GM21723 (cell line): ENCODE measurements around the gene STPG4.

Experiments
- ATAC-seq: cut with Tn5 transposase; IDR thresholded peaks from one replicate; pipeline ENCODE4 v1.9.1; 2021; ENCODE audit warnings: mild to moderate bottlenecking, moderate library complexity; ENCODE audit not compliant: unreplicated experiment

Gene STPG4

DNA sequence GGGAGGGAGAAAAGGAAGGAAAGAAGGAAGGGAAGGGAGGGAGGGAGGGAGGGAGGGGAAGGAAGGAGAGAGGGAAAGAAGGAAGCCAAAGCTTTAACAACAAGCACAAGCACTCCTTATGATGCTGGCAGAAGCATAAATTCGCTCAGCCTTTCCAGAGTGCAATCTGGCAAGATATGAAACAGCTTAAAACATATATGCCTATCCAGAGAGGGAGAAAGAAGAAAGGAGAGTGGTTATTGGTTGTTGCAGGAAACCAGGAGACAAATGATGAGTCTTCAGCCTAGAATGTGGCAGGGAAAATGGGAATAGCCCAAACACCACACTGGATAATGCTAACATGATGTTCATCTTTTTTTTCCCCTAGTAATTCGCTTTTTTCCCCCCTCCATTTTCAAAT, 64.0 kb downstream of the STPG4 start:
- no peak for ATAC-seq

DNA sequence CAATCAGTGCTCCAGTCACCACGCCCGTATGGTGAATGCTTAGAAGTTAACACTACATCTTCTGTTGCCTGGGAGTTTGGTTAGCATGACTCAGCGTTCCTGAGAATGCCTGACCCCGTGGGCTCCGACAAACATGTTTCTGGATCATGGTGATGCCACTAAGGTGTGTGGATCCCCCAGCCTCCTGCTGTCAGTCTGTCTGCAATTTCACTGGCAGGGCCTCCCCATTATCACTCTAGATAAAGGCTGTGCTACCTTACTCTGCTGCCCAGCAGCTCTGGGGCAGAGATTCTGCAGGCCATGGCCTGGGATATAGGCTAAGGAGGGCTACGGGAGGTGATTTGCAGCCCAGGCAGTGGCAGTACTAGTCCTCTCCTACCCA, 66.0 kb downstream of the STPG4 start:
- ATAC-seq: no peak

DNA sequence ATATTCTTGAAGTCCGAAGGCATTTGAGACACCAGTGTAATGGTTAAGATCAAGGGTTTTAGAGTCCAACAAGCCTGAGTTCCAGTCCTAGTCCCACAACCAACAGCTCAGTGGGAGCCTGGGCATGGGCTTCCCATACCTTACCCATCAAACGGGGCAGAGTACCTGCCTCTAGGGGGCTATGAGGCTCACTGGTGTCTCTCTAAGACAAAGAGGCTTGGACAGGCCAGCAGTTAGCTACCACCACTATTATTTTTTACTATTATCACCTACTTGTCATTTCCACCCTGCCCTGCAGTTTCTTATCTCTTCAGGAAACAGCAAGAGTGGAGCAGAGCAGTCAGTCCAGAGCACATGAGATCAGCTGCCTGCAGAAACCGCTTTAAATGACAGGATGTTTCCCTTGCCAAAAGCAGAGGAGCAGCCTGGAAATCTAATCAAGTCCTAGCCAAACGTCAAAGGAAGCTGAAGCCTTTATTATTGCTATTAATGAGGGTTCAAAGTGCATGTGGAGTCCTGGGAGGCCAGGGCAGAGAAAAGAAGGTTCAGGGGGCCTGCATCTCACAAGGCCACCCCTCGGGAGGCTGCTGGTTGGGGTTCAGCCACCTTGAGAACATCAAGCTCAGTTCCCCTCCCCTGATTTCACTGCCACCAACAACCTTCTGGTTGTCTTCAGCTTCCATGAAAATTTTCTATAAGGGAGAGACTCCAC, 66.6 kb downstream of the STPG4 start:
- ATAC-seq: no peak

DNA sequence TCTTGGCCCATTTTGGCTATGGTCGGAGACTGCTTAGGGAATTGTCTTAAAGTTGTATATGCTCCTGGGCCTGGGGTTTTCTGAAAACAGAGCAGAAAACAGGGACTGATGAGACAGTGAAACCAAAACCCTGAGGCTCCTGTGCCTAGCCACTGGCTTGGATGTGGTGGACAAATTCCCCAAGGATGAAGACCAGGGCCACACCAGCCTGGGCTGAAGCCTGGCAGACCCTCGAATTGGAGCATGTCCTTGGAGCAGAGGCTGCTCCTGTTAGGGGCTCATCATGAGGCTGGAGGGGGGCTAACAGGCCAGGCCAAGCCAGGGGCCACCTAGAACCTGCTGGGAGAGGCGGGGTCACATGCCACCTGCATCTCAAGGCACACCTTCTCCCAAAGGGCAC, 68.1 kb downstream of the STPG4 start:
- no peak for ATAC-seq

DNA sequence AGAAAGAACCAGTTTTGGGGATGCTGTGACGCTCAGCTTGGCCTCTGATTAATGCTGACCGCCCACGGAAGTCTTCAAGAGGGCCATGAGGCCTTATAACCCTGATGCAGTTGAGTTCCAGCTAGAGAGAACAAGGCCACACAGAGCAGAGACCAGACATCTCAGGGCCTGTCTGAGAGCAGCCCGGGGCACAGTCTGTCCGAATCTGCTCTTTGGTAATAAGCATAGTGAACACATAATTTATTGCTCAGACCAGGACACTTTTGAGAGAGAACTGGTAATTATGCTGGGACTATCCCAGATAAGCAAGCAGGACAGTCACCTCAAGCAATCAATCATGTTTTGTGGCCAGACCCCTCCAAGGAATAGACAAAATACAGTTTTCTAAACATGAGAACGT, 68.5 kb downstream of the STPG4 start:
- ATAC-seq: no peak

DNA sequence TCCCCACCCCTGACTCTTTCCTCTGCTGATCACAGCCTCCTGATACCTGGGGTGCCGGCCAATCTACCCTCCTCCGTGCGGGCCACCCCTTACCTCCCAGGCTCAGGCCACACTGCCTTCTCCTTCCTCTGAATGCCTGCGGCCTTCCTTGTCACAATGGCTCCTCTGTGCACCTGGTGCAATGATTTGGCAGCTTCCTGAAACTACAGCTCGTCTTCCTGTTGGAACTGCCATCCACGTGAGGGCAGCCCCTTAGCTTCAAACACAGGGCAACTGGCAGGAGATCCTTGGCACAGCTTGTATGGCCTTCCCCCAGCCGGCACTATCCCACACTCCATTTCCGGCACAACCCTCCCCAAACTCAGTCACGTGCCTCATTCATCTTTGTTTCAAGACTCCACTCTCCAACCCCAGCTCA, 69.0 kb downstream of the STPG4 start:
- ATAC-seq: no peak

DNA sequence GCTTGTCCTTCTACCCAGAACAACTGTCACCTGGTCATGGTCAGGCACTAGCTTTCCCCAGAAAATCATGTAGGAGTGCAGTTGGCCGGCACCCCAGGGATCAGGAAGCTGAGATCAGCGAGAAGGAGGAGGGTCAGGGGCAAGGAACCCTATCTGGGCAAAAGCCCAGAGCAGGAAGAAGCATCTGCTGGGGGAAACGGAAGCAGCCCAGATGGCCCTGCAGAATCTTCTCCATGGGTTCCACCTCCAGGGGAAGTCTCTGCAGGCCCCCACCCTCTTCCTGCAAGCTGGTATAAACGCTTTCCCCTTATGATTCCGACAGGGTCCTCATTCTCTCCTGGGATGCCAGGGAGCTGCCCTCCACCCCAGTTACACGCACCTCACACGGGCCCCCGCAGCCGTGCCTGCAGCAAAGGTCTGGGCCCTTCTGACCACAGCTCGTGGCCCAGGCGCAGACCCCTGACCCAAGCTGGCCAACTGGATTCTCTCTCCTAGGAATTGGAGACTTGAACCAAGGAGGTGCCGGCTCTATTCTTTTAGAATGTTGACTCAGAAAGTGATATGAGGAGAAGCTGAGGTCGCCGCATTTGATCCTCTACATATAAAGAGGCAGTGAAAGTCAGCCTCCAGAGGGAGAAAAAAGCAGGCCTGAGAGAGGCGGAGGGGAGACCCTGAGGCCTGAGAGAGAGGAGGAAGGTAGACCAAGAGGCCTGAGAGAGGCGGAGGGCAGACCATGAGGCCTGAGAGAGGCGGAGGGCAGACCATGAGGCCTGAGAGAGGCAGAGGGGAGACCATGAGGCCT, 71.0 kb downstream of the STPG4 start:
- no peak for ATAC-seq

DNA sequence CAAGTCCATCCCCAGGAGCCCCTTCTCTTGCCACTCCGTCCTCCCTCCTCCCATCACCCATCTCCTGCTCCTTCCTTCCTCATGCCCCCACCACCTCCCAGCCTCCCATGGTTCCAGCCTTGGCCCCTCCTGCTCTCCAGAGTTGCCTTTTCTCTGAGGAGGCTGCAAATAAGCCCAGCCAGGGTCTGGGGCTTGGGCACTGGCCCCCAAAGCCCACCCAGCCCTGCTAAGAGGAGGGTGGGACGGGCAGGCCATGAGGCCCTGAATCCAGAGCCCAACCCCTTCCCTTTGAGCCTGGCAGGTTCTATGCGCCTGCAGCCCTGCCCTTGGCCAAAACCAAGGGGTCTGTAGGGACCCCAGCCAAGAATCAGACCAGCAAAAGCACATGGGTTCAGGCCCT, 71.6 kb downstream of the STPG4 start:
- no peak for ATAC-seq

DNA sequence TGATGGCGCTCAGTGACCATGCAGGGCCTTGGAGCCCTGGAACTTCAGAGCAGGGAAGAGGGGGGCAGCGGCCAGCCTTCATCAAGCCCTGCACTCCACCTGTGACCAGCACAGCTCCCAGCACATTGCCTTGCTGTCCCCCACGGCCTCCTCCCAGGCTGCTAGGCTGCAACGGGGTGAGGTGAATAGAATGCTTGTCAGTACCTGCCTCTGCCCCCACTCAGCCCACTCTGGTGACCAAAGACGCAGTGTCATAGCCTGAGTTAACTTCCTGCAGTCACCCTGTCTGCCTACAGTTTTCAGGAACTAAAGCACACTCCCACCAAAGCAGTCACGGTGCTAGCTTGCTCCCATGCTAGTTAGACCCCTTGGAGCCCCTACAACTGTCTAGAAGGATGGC, 72.1 kb downstream of the STPG4 start:
- no peak for ATAC-seq

DNA sequence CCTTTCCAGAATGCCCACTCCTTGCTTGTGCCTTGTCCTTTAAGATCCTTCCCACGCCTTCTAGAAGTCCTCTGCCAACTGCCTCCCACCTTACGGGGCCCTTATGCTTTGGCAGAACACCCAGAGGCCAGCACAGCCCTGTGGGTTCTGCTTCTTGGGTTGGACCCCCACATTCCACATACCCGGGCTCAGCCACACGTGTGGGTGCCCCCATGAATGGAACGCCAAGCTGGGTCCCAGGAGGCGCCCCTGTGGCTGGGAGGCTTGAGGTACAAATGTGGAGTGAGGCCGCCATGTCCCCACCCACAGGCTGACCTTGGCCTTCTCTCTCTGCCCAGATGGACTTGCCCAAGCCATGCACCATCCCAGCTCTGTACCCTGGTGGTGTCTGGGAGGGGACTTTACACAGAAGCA, 74.2 kb downstream of the STPG4 start:
- ATAC-seq: no peak

DNA sequence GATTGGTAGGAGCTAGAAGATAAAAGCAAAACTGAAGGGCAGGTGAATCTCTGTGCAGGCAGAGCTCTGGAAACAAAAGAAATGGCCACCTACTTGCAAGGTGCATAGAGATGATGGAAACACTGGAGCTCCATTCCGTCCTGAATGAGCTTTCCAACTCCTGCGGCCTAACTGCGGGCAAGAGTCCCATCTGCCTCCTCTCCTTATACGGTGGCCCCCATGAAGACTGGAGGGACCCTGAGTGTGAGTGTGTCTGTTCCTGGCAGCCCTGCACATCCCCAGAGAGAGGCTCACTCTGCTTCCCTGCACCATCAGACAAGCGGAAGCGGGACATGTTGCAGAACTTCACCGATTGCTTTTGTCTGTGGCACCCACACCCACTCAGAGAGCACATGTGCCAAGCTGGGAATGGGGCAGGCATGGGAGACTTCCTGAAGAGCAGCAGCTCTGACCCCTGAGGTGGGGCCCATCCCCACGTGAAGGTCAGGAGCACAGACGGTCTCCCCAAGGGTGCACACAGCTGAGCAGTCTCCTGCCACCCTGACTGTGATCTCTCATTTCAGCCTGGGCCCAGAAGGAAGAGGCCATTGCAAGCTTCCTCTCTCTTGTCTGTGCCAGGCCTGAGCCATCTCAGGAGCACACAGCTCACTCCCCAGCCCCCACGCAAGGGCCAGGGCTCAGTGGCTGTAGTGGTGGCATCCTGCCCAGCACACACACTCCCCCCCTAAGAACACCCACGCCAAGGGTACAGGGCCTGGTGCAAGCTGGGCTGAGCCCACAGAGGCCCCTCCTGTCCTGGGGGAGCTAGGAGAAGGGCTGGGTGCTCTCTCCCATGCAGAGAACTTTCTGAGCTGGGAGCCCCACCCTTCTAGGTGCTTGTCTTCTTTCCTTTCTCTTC, 75.3 kb downstream of the STPG4 start:
- no peak for ATAC-seq

DNA sequence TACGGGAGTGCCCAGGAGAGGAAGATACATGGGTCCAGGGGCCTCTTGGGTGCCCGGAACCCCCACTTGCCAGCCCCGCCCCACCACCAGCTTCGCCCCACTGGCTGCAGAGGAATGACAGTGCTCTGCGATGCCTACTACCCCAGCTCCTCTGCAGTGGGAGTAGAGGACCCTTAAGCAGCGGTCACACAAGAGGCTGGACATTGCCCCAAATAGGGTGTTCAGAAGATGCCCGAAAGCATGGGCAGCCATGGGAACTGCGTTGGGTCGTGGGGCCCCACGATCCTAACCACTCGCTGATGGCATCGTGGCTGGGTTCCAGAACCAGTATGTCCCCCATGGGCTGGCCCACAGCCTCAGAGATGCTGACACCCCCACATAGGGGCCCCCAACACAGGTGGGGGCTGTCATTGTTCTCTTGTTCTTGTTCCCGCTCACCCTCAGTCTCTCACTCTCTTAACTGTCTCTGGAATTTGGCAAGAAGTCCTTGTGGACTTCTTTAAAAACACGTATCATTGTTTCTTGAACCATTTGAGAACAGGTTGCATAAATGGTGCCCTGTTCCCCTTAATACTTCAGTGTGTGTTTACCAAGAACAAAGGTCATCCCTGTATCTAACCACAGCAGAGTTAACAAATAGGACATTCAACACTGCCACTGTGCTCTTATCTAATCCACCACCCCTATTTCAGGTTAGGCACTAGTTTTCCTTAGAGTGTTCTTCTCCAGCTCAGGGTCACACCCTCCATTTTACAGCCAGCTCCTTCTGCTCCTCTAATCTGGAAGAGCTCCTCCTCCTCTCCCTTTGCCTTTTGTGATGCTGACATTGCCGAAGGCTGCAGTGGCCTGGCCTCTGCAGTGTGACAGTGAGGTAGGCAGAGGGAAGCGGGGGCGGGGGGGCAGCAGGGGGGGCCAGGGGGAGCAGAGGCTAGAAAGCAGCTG, 76.3 kb downstream of the STPG4 start:
- ATAC-seq: no peak

DNA sequence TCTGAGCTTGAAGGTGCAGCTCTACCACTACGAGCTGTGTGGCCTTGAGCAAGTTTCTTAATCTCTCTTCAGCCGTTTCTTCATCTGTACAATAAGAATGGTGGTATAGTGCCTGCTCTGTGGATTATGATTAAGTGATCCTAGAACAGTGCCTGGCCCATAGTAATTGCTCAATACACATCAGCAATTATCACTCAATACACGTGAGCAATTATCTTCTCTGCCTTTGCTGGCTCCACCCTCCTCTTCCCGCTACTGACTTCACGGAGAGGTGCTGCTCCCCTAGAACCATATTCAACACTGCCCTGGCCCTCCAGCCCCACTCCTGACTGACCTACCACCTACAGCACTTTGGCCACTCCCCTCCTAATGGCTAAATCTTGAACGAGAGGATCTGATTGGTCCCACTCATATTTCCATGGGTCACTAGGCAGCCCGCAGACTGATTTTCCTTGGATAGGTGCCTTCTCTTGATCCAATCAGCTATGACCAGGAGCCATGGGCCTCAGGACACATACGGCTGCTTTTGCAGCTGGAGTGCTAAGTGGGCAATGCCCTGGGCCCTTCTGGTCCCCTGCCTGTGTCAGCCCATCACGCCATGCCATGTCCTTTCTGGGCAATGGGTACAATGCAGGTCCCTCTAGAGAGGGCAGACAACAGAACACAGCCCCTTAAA, 77.5 kb downstream of the STPG4 start:
- no peak for ATAC-seq

DNA sequence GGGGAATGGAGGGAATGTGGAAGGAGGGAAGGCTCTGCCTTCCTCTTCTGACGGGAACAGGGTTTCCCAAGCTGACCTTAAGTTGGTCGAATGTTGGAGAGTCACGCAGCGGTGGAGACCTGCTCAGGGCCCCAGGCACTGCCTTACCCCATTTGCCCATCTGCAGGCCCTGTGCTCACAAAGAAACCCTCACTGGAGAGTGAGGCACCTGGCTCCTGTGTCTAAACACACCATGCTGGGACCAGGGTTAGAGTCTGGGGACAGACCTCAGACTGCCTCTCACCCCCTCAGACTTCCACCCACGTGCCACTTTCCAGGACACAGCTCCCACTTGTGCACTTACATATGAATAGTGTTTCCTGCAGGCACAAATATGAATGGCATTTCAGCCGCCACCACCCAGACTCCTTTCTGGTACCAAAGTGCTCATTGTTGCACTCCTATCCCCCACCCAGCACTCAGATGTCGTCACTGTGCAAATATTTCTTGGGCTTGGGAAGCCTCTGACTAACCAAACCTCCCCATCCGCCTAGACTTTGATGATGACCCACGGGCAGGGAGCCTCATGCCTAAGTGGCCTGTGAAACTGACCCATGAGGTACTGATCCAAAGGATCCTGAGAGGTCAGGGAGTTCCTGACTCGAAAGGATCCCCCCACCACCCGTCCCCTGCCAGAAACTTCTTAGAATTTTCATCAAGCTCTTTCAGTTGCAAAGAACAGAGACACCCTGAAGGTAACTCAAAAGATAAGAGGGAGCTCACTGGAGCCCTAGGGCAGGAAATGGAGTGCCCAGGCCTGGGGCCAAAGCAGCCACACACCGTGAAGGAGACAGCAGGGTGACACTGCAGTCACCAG, 78.3 kb downstream of the STPG4 start:
- ATAC-seq: no peak

DNA sequence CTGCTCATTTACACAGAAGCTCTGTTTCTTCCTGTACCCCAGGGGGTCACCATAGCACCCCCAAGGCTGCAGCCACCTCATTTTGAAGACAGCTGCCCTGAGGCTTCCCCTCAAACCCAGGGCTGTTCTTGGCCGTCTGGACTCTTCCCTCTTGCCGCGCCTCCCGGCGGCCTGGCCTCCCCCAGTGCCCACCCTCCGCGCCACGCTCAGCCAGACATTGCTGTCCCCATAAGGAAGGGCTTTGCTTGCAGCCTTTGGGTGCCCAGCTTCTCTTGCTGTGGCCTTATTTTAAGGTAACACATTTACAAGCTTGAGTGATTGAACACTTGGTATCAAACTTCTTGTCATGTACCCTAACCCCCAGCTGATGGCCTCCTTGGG, 79.0 kb downstream of the STPG4 start:
- no peak for ATAC-seq

DNA sequence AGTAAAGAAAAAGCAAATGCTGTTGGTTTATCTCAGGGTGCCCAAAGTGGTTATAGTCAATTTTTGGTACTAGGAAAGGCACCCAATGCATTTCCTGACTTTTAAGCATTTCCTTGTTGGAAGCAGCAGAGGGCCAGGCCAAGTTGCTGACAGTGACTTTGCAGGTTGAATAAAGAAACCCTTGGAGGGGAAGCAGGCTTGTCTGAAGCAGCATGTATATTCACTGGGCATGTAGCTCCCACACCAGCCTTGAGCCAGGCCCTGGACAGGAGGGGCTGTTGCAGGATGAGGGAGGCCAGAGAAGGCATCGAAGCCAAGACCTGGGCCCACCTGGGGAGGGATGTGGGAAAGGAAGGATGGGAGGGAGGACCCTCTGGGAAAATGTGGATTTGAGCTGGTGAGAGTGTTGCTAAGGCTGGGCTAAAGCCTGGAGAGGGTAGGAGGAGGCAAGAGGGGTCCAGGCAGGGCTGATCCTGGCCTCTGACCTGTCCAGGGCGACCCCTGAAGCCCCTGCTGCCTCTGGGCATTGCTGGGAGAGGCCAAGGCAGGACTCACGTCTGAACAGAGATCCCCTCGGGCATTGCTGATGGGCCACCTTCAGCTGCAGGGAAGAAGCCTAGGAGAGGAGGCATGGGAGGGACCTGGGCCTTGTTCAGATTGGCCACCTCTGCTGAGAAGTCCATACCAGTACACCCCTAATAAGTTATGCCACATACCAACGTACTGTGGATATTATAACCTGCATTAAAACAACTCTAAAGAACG, 79.6 kb downstream of the STPG4 start:
- ATAC-seq: no peak

DNA sequence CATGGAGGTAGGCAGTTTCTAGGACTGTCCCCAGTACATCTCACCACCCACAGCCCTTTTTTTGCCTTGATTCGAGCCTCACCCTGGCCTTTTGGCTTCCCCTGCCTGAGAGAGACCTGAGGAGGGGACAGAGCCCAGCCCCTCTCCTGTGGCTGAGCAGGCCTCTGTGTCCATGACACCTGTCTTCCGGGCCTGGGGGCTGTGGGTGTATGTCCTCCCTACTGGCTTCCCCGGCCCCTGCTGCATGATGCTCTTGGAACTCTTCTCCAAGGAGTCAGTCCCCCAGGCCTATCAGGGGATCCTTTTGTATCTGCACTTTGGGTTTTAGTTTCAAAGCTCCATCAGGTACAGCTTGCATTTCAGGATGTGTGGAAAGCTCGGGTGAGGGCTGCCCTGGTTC, 80.4 kb downstream of the STPG4 start:
- ATAC-seq: no peak

DNA sequence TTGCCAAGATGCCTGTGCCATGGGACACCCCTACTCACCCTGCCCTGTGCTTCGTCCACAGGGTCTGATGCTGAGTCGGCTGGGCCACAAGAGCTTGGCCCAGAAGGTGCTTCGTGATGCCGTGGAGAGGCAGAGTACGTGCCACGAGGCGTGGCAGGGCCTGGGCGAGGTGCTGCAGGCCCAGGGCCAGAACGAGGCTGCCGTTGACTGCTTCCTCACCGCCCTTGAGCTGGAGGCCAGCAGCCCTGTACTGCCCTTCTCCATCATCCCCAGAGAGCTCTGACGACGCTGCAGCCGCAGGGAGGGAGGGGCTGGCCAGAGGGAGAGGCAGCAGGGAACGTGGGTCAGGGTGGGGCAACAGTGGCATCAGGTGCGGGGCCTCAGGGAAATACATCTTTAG, 81.5 kb downstream of the STPG4 start:
- no peak for ATAC-seq
